Measurements from ENCODE around the gene CSH1. TPM values are rescaled to one million over a fixed set of nuclear protein-coding genes. Genes with fewer than 3 reads are reported as not detected.
"Not testable (repeated sequence)": the region's sequence is repeated elsewhere in the genome, so short reads cannot be mapped to it uniquely, and the experiment has no call there.

Gene CSH1
- total RNA-seq, 1 donor from 2014 or later: not detected

DNA sequence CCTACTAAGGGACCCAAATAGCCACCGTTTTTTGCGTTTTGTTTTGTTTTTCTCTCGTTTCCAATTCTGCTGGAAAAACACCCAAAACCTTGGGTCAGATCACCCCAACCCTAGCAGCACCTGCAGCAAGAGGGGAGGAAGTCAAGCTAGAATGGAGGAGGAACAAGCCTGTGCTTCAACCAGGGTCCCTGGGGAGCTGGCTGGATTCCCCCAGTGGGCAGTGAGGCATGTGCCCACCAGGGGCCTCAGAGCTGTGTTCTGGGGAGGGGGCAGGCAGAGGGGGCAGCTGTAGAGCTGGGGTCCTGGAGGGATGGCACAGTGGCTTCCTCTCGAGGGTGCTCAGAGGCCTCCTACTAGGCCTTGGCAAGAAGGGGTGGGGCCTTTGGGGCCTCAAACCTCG is 29.2 kb upstream of the CSH1 start:
- no peaks in the 10 kb centered on the region for H4K20me1 ChIP-seq (ENCODE audit: low read depth)
- H3K27ac ChIP-seq: no peak overlapping the region
- TF ChIP-seq, protein P1, sequence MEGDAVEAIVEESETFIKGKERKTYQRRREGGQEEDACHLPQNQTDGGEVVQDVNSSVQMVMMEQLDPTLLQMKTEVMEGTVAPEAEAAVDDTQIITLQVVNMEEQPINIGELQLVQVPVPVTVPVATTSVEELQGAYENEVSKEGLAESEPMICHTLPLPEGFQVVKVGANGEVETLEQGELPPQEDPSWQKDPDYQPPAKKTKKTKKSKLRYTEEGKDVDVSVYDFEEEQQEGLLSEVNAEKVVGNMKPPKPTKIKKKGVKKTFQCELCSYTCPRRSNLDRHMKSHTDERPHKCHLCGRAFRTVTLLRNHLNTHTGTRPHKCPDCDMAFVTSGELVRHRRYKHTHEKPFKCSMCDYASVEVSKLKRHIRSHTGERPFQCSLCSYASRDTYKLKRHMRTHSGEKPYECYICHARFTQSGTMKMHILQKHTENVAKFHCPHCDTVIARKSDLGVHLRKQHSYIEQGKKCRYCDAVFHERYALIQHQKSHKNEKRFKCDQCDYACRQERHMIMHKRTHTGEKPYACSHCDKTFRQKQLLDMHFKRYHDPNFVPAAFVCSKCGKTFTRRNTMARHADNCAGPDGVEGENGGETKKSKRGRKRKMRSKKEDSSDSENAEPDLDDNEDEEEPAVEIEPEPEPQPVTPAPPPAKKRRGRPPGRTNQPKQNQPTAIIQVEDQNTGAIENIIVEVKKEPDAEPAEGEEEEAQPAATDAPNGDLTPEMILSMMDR (IDR thresholded peaks at IDR 0.05): no peak
- Mint-ChIP-seq H3K4me3 (no peak overlapping the region), H3K27me3 (ENCODE audit: insufficient read depth, low read depth) (peaks cover 6% of the 10 kb centered on the region), H3K9me3 (no peaks in the 10 kb centered on the region), H3K4me1 (peaks cover 4% of the 10 kb centered on the region), H3K36me3 (no peaks in the 10 kb centered on the region), H3K27ac (no peak overlapping the region)
- peaks cover 1% of the 10 kb centered on the region for H3F3A ChIP-seq (ENCODE audit: low read depth)
- no peaks in the 10 kb centered on the region for H3K4me1 ChIP-seq
- no peak overlapping the region for H3K4me3 ChIP-seq
- H3K27me3 ChIP-seq: no peaks in the 10 kb centered on the region
- no peak overlapping the region for H2AFZ ChIP-seq (replicated peaks)
- H3K9ac ChIP-seq: no peak overlapping the region
- H3K4me2 ChIP-seq: no peak overlapping the region
- no peak for DNase-seq (ENCODE audit: low spot score)
- no peaks in the 10 kb centered on the region for H3K9me3 ChIP-seq (ENCODE audit: low read depth)
- no peaks in the 10 kb centered on the region for H3K36me3 ChIP-seq
- H3K79me2 ChIP-seq (ENCODE audit: low read depth): no peaks in the 10 kb centered on the region

DNA sequence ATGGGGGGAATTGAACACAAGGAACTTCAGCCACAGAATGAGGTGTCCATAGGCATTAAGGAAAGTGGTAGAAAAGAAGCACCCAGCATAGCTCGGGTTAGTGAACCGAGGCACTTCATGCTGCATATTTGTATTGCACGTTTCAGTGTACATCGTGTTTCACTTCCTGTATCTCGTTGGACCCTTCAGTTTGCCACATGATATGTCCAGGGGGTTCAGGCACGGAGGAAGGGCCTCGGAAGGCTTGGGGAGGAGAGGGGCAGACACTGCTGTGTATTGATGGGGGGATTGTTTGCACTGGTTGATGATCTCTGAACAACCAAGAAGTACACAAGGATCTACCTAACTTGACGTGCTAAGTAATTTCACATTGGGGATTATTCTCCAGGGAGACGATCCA is 26.0 kb upstream of the CSH1 start:
- not testable (repeated sequence) for H2AFZ ChIP-seq (replicated peaks); H3K4me3 ChIP-seq; H4K20me1 ChIP-seq (ENCODE audit: low read depth); H3K4me2 ChIP-seq; H3K9ac ChIP-seq; DNase-seq (ENCODE audit: low spot score); H3K4me1 ChIP-seq; H3K36me3 Mint-ChIP-seq; H3K27ac ChIP-seq; H3K27ac Mint-ChIP-seq; H3K27me3 ChIP-seq; H3F3A ChIP-seq (ENCODE audit: low read depth); H3K36me3 ChIP-seq; H3K79me2 ChIP-seq (ENCODE audit: low read depth); H3K9me3 ChIP-seq (ENCODE audit: low read depth); H3K9me3 Mint-ChIP-seq; H3K4me3 Mint-ChIP-seq
- H3K4me1 Mint-ChIP-seq: peaks cover 11% of the 10 kb centered on the region
- H3K27me3 Mint-ChIP-seq (ENCODE audit: insufficient read depth, low read depth): peaks cover 16% of the 10 kb centered on the region

DNA sequence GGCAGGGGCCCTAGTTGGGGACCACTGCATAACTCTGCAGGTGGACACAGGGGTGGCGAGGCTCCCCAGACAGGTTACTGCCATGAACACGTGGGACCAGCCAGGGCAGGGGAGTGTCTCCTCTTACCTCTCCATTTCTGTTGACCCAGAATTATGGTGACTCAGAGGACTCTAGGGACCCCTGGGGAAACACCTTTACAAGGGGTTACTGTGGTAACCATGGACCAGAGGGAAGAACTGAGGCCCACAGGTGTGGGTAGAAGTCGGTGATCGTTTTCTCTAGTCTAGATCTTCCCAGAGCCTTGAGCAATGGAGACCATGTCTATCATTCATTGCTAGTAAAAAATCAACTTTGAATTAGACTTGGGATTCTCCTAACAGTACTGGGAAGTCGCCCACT is 24.4 kb upstream of the CSH1 start:
- H3K79me2 ChIP-seq (ENCODE audit: low read depth): not testable (repeated sequence)

DNA sequence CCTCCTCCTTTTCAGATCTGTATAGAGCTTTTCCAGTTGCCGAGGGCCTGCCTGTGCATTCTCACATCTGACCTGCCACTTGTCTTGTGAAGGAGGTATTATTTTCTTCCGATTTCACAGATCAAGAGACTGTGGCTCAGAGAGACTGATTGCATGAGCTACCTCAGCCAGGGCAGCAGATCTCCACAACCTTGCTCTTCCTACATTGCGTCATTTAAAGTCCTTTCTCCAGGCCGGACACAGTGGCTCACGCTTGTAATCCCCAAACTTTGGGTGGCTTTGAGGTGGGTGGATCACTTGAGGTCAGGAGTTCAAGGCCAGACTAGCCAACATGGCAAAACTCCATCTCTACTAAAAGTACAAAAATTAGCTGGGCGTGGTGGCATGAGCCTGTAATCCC is 23.7 kb upstream of the CSH1 start:
- Mint-ChIP-seq H3K27me3 (ENCODE audit: insufficient read depth, low read depth) (peaks cover 16% of the 10 kb centered on the region), H3K4me1 (peaks cover 11% of the 10 kb centered on the region)
- not testable (repeated sequence) for H3K27ac ChIP-seq; H3K36me3 Mint-ChIP-seq; H4K20me1 ChIP-seq (ENCODE audit: low read depth); H3K27ac Mint-ChIP-seq; H2AFZ ChIP-seq (replicated peaks); H3K79me2 ChIP-seq (ENCODE audit: low read depth); H3K4me3 ChIP-seq; H3K4me1 ChIP-seq; DNase-seq (ENCODE audit: low spot score); H3K9me3 ChIP-seq (ENCODE audit: low read depth); H3K27me3 ChIP-seq; H3K4me3 Mint-ChIP-seq; H3K9ac ChIP-seq; H3K4me2 ChIP-seq; H3K36me3 ChIP-seq; H3K9me3 Mint-ChIP-seq; H3F3A ChIP-seq (ENCODE audit: low read depth)

More for the DNA sequence above, 24.4 kb upstream of the CSH1 start:
- not testable (repeated sequence) for H3K27me3 ChIP-seq; H4K20me1 ChIP-seq (ENCODE audit: low read depth); H3F3A ChIP-seq (ENCODE audit: low read depth); H3K9me3 ChIP-seq (ENCODE audit: low read depth); H3K9ac ChIP-seq; H3K4me3 ChIP-seq; H3K36me3 ChIP-seq; H2AFZ ChIP-seq (replicated peaks); DNase-seq (ENCODE audit: low spot score); H3K36me3 Mint-ChIP-seq; H3K4me2 ChIP-seq; H3K4me3 Mint-ChIP-seq; H3K27ac ChIP-seq; H3K4me1 ChIP-seq; H3K27ac Mint-ChIP-seq; H3K9me3 Mint-ChIP-seq
- Mint-ChIP-seq H3K27me3 (ENCODE audit: insufficient read depth, low read depth) (peaks cover 16% of the 10 kb centered on the region), H3K4me1 (peaks cover 11% of the 10 kb centered on the region)

- no peak overlapping the region for H3K4me3 Mint-ChIP-seq
- no peak overlapping the region for H3K27ac ChIP-seq
- peaks cover 13% of the 10 kb centered on the region for H3K27me3 Mint-ChIP-seq (ENCODE audit: insufficient read depth, low read depth)
- H3K4me1 ChIP-seq: no peaks in the 10 kb centered on the region
- TF ChIP-seq EZH2phosphoT487 (IDR thresholded peaks at IDR 0.05): no peak
- TF ChIP-seq, protein P1 (IDR thresholded peaks at IDR 0.05): peak; percentile 85
- no peaks in the 10 kb centered on the region for H3K36me3 Mint-ChIP-seq
- H4K20me1 ChIP-seq (ENCODE audit: low read depth): no peaks in the 10 kb centered on the region
- no peaks in the 10 kb centered on the region for H3K9me3 Mint-ChIP-seq
- no peaks in the 10 kb centered on the region for H3K36me3 ChIP-seq
- no peak overlapping the region for H3K9ac ChIP-seq
- peaks cover 4% of the 10 kb centered on the region for H3K27me3 ChIP-seq
- no peaks in the 10 kb centered on the region for H3K79me2 ChIP-seq (ENCODE audit: low read depth)
- H3K9me3 ChIP-seq (ENCODE audit: low read depth): no peaks in the 10 kb centered on the region
- DNase-seq (ENCODE audit: low spot score): peak; percentile 75
- no peak overlapping the region for H3K27ac Mint-ChIP-seq
- H3K4me1 Mint-ChIP-seq: peaks cover 11% of the 10 kb centered on the region
- no peak overlapping the region for H3K4me2 ChIP-seq
- no peak overlapping the region for H3K4me3 ChIP-seq
- H3F3A ChIP-seq (ENCODE audit: low read depth): peaks cover 6% of the 10 kb centered on the region
- H2AFZ ChIP-seq (replicated peaks): peak overlapping the region; percentile 89
These were observed 22.9 kb upstream of the CSH1 start for GRCh38 chr17:63919311-63919723.

- peaks cover 11% of the 10 kb centered on the region for H3K4me1 Mint-ChIP-seq
- not testable (repeated sequence) for H3K9me3 ChIP-seq (ENCODE audit: low read depth); H3K4me3 Mint-ChIP-seq; H3K27ac Mint-ChIP-seq; H3K27ac ChIP-seq; H3F3A ChIP-seq (ENCODE audit: low read depth); H3K9ac ChIP-seq; H4K20me1 ChIP-seq (ENCODE audit: low read depth); H3K4me3 ChIP-seq; H3K9me3 Mint-ChIP-seq; H3K4me1 ChIP-seq; H3K36me3 ChIP-seq; DNase-seq (ENCODE audit: low spot score); H3K79me2 ChIP-seq (ENCODE audit: low read depth); H3K27me3 ChIP-seq; H3K36me3 Mint-ChIP-seq
- peaks cover 13% of the 10 kb centered on the region for H3K27me3 Mint-ChIP-seq (ENCODE audit: insufficient read depth, low read depth)
- peak within 1 kb of the TSS; percentile 49 for H3K4me2 ChIP-seq
- H2AFZ ChIP-seq (replicated peaks): peak within 1 kb of the TSS; percentile 89
These were observed 22.5 kb upstream of the CSH1 start, which contains the start of gene GH1 for GRCh38 chr17:63918789-63919305. TSS of gene GH1 (minus strand) at chr17:63918839. CDS start at chr17:63918776, 63 bp downstream.

All from neural progenitor cell (in vitro differentiated cells).